HG03060 (cell line): Measurements from ENCODE around the gene PLAGL2.
"Not testable (repeated sequence)": the region's sequence is repeated elsewhere in the genome, so short reads cannot be mapped to it uniquely, and the experiment has no call there.

Experiments
- ATAC-seq: cut with Tn5 transposase; IDR thresholded peaks from one replicate; pipeline ENCODE4 v1.9.1; 2021; ENCODE audit warnings: low read depth, moderate number of reproducible peaks; ENCODE audit not compliant: unreplicated experiment

Gene PLAGL2

GRCh38 chr20:32205110-32205842, 2.3 kb downstream of the PLAGL2 start:
- no peak for ATAC-seq

GRCh38 chr20:32204205-32205109, 3.1 kb downstream of the PLAGL2 start:
- ATAC-seq: no peak

DNA sequence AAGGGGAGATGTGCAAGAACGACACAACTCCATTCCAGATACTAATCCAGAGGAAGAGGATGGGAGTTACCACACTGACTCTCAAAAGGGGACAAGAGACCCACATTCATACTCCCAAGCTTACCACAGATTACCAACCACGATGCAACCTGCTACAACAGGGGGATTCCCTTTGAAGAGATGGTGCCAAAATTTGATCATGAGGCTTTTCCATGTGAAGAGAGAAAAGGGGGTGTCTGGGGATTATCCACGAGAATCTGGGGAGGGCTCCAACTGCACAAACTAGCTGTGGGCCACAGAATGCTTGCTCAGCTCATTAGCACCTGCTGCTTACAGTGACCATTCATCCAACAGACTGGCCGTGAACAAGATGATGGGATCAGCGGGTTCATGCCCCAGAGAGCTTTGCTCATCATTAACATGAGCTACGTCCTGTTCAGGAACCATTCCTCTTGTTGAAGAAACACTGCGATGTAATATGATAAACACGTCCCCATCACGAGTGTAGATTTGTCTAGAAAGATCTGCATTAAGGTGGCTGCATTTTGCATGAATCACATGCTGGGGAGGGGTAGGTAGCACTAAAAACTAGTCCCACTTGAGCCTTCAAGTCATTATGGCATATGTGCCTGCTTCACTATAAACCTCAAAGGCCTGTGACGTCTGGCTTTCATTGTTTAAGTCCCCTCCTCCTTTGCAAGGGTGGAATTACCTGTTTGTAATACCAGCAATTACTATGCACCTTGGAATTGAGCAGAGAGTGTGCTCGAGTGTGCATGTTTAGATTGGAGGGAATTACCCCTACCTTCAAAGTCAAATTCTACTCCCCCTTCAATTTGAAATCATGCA, 4.0 kb downstream of the PLAGL2 start:
- ATAC-seq: no peak

DNA sequence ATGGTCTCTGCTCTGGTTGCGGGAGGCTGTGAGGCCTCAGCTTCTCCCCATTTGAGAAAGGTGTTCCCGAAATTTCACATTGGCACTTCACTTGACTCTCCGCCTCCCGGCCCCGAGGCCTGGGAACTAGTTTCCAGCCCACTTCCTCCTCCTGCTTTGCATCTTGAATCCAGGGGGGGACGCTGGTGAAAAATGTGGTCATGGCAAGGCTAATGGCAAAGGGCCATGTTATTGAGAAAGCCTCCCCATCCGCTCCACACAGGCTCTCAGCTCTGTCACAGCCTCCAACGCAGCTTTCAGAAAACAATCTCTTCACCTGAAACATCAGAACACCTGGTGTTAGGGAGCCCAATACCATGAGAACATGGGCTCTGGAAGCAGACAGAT, 5.6 kb downstream of the PLAGL2 start:
- no peak for ATAC-seq

- ATAC-seq: no peak
These were observed 6.1 kb downstream of the PLAGL2 start for GRCh38 chr20:32201296-32201976.

GRCh38 chr20:32199006-32199405, 8.5 kb downstream of the PLAGL2 start:
- ATAC-seq: no peak

DNA sequence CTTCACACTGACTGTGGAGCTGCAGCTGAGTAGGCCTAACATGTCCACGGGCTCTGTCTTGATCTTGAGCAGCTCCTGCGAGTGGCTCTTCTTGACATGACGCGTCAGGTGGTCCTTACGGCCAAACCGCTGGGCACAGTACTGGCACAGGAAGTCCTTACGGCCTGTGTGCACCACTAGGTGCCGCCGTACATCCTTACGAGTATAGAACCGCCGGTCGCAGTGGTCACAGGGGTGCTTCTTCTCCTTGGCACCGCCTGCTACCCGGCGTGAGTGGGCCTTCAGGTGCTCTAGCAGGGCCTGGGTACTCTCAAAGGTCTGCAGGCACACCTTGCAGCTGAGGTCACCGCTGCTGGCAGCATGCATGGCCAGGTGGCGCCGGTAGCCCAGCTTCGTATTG, 10.4 kb downstream of the PLAGL2 start:
- ATAC-seq: not testable (repeated sequence)

GRCh38 chr20:32196613-32197012, 10.9 kb downstream of the PLAGL2 start:
- ATAC-seq: not testable (repeated sequence)

DNA sequence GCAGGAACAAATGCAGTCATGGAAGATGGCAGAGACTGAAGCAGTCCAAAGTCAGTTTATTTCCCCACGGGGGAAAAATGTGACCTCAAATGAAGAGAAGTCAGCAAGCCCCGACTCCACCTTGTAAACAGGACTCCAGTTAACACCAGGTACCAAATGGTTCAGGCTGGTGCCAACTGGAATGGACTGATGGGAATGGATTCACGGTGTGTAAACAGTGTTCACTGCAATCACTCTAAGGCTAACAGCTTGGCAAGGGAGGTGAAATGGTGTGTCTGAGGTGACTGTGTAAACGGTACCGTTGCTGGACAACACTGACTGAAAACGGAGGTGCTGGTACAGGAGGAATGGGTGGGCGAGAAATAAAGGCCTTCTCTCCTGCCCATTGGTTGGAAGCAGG, 12.0 kb downstream of the PLAGL2 start:
- ATAC-seq: no peak

DNA sequence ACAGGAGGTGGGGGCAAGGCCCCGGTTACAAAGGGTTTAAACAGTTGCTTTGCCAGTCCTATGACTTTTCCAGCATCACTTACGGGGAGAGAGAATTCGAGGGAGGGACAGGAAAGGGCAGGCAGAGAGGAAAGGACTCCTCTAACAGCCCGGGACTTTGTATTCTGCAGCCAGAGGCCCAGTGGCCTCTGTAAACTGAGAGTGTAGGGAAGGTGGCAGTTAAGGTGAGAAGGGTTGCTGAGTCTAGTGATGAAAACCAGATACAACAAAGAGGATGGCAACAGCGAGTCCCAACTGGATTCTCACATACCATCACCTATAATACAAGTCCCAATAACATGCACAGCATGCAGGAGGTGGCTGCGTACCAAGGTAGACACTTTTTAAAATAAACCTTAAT, 13.5 kb downstream of the PLAGL2 start:
- ATAC-seq: no peak

DNA sequence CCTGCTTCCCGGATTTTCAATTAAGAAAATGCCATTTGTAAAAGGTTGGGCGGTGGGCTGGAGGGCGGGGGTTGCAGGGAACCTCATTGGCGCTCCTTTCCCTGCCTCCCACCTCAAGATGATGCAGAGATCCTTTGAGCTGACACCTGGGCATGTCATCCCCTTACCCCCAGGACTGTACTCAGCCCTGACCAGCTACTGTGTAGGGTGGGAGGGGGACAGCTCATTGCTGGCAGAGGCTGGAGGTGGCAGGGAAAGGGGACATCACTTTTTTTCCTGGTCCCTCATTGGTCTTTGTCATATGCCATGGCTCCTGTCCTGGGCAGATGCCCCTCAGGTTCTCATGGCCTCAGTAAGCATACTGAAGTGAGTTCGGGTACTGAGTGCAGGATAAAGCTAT, 14.2 kb downstream of the PLAGL2 start:
- ATAC-seq: not testable (repeated sequence)

DNA sequence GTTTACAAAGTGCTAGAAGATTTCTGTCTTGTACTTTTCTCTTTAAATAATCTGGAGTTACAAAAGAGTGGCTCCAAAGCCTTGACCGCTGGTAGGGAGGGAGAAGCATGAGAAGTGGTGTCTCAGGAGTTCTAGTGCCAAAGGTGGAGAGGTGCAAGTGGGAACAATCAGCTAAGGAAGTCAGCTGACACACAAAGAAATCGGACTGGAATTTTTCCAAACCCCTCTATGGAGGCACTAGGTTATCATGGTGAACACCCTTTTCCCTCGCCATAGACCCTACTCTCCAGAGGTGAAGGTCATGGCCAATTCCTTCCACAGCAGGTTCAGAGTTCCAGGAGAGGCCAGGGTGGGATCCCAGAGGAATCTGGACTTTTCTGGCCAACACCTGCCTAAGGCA, 14.8 kb downstream of the PLAGL2 start:
- ATAC-seq: no peak

- no peak for ATAC-seq
These were observed 15.7 kb downstream of the PLAGL2 start for GRCh38 chr20:32191873-32192272.

GRCh38 chr20:32191422-32191821, 16.1 kb downstream of the PLAGL2 start:
- no peak for ATAC-seq

GRCh38 chr20:32190616-32191415, 16.7 kb downstream of the PLAGL2 start:
- no peak for ATAC-seq

- no peak for ATAC-seq
These were observed 17.6 kb downstream of the PLAGL2 start for GRCh38 chr20:32189691-32190615.

GRCh38 chr20:32189123-32189410, 18.5 kb downstream of the PLAGL2 start:
- no peak for ATAC-seq

DNA sequence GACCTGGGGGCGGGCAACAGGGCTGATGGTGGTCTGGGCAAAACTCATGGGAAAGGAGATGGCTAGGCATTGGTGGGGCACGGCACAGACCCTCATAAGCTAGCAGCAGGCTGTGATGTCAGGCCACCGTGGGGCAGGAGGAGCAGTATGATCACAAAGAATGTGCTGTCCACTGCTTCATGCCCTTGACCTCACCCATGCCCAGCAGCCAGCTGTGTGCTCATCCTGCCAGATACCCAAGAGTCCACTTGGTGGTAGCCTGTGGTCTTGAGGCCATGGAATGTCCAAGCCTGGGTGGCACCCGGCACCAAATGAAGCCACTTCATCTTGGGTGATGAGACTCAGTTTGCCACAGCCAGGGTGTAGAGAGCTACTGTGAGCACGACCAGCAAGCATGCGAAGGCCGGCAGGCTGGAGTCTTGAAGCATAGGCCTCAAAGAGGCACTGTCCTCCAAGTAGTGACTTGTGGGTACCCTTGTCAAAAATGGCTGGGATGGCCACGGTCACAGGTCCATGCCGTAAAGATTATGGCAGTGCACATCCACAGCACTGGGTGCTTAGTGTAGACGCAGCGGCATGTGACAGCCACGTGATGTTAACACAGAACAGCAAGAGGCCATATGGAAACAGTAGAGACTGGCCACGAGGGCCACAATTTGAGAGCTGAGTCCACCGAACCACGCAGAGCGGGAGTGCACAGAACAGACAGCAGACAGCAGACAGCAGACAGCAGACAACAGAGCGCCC, 19.0 kb downstream of the PLAGL2 start:
- ATAC-seq: no peak
